ENCODE data around the gene NFAT5. TPM values are rescaled to one million over a fixed set of nuclear protein-coding genes. Genes with fewer than 3 reads are reported as not detected.

Gene NFAT5
- polyA plus RNA-seq, 3 donors = 2.4 to 6.9 (median 2.5) TPM

DNA sequence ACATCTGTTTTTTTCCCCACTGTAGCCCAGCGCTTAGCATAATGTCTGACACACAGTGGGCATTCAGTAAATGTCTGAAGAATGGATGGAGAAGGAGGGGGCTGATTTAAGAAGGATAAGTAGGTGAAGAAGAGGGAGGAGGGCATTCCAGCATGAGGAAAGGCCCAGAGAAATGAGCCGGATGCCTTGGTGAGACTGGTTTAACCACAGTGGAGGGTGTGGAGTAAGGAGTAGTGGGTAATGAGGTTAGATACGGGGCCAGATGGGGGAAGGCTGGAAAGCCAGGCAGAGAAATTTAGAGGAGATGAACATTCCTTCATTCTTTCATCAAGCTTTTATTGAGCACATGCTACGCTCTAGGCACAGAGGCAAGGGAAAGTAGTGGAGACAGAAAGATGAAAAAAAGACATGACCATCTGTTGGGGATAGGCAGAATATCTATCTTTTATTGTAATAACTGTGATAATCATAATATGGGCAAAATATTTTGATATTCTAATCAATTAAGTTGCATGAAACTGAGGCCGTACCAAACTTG, 43.7 kb upstream of the NFAT5 start:
- WGBS (ENCODE audit: insufficient coverage) = 78% methylated on average over 2 of the region's 5 CpGs
- Histone ChIP-seq H3K4me1 (ENCODE audit: control insufficient read depth in 1 of 2, insufficient read depth in 2 of 2, low read length in 2 of 2) (peaks cover 0 to 7% of the 10 kb centered on the region in 2 donors), H3K36me3 (replicated peaks in 1 of 2; ENCODE audit: control insufficient read depth in 1 of 2, insufficient read depth in 2 of 2, low read length in 2 of 2) (no peaks in the 10 kb centered on the region), H3K79me2 (ENCODE audit: insufficient read depth, low read length) (no peaks in the 10 kb centered on the region), H3K9me3 (replicated peaks in 1 of 2; ENCODE audit: control insufficient read depth in 1 of 2, insufficient read depth in 1 of 2, low read length in 2 of 2) (no peaks in the 10 kb centered on the region), H3K27me3 (ENCODE audit: control insufficient read depth in 2 of 2, insufficient read depth in 2 of 2, low read length in 2 of 2) (peaks cover 14 to 16% of the 10 kb centered on the region in 2 donors), H2AFZ (ENCODE audit: insufficient read depth, low read depth, low read length, poor library complexity, severe bottlenecking) (no peak overlapping the region), H4K20me1 (ENCODE audit: insufficient read depth, low read length) (no peaks in the 10 kb centered on the region), H3K27ac (ENCODE audit: low read depth in 1 of 2, low read length in 2 of 2) (no peak overlapping the region), H3K4me2 (replicated peaks; ENCODE audit: extremely low read depth, low read length, poor library complexity, severe bottlenecking) (no peak overlapping the region), H3K9ac (ENCODE audit: insufficient read depth, low read length, poor library complexity, severe bottlenecking) (no peak overlapping the region), H3K4me3 (replicated peaks in 1 of 3; ENCODE audit: low read depth in 2 of 3, low read length in 3 of 3) (no peak overlapping the region)
- Mint-ChIP-seq H3K27ac (peak overlapping the region in 1 of 7 donors; percentile 6), H3K4me3 (peak overlapping the region in 1 of 2 donors; percentile 44), H3K9me3 (peaks cover 0 to 5% (median 3%) of the 10 kb centered on the region in 7 donors), H3K27me3 (ENCODE audit: low read depth in 3 of 3) (peaks cover 26 to 44% (median 31%) of the 10 kb centered on the region in 3 donors), H3K4me1 (peaks cover 6% of the 10 kb centered on the region), H3K36me3 (no peaks in the 10 kb centered on the region)
- no peak for DNase-seq
- intact Hi-C loops (cut with micrococcal nuclease) = loop anchor here in 1 of 2 donors (10.0 kb wide), 1 partner anchor 57 kb away; no protein-coding TSS in a partner anchor
- TF ChIP-seq, protein P1, sequence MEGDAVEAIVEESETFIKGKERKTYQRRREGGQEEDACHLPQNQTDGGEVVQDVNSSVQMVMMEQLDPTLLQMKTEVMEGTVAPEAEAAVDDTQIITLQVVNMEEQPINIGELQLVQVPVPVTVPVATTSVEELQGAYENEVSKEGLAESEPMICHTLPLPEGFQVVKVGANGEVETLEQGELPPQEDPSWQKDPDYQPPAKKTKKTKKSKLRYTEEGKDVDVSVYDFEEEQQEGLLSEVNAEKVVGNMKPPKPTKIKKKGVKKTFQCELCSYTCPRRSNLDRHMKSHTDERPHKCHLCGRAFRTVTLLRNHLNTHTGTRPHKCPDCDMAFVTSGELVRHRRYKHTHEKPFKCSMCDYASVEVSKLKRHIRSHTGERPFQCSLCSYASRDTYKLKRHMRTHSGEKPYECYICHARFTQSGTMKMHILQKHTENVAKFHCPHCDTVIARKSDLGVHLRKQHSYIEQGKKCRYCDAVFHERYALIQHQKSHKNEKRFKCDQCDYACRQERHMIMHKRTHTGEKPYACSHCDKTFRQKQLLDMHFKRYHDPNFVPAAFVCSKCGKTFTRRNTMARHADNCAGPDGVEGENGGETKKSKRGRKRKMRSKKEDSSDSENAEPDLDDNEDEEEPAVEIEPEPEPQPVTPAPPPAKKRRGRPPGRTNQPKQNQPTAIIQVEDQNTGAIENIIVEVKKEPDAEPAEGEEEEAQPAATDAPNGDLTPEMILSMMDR (IDR thresholded peaks at IDR 0.05) = no peak

DNA sequence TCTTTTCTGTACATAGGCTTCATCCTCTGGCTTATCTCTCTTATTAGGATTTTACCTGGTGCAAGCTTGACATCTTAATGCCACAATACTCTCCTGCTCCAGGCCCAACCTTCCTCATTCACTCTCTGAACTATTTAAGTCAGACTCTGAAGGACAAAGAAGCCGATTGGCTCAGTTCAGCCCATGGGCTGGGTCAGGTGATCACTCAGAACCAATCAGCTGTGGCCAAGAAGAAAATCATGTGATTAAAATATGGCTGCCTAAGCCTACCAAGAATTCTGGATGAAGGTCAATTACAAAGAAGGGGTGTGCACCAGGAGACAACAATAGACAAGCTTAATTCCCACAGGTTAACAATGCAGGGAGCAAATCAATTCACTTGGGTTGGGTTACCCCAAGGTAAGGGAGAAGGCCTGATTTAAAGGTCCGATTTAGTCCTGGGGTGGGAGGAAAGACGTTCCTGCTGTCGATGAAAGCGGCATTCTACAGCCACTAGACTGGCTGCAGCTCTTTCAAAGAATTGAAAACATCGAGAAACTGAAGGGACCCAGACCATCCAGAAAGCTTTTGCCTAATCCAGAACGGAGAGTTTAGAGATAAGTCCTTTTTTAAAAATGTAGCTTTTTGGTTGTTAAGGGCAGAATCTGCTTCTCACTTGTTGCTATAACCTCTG, 42.9 kb upstream of the NFAT5 start:
- peaks cover 27 to 44% (median 31%) of the 10 kb centered on the region in 3 donors for H3K27me3 Mint-ChIP-seq (ENCODE audit: low read depth in 3 of 3)
- H4K20me1 ChIP-seq (ENCODE audit: insufficient read depth, low read length) = no peaks in the 10 kb centered on the region
- H3K4me2 ChIP-seq (replicated peaks; ENCODE audit: extremely low read depth, low read length, poor library complexity, severe bottlenecking) = no peak overlapping the region
- peaks cover 0 to 5% (median 3%) of the 10 kb centered on the region in 7 donors for H3K9me3 Mint-ChIP-seq
- H3K4me3 Mint-ChIP-seq = no peak overlapping the region
- no peaks in the 10 kb centered on the region for H3K36me3 Mint-ChIP-seq
- no peaks in the 10 kb centered on the region for H3K9me3 ChIP-seq (replicated peaks in 1 of 2; ENCODE audit: control insufficient read depth in 1 of 2, insufficient read depth in 1 of 2, low read length in 2 of 2)
- H3K36me3 ChIP-seq (replicated peaks in 1 of 2; ENCODE audit: control insufficient read depth in 1 of 2, insufficient read depth in 2 of 2, low read length in 2 of 2) = no peaks in the 10 kb centered on the region
- peak in 1 of 3 donors; percentile 26 for DNase-seq
- no peak overlapping the region for H3K27ac ChIP-seq (ENCODE audit: low read depth in 1 of 2, low read length in 2 of 2)
- no peak overlapping the region for H2AFZ ChIP-seq (ENCODE audit: insufficient read depth, low read depth, low read length, poor library complexity, severe bottlenecking)
- H3K9ac ChIP-seq (ENCODE audit: insufficient read depth, low read length, poor library complexity, severe bottlenecking) = no peak overlapping the region
- peaks cover 0 to 7% of the 10 kb centered on the region in 2 donors for H3K4me1 ChIP-seq (ENCODE audit: control insufficient read depth in 1 of 2, insufficient read depth in 2 of 2, low read length in 2 of 2)
- H3K27ac Mint-ChIP-seq = no peak overlapping the region
- 96% methylated on average over 6 of the region's 7 CpGs for WGBS (ENCODE audit: insufficient coverage)
- no peak overlapping the region for H3K4me3 ChIP-seq (replicated peaks in 1 of 3; ENCODE audit: low read depth in 2 of 3, low read length in 3 of 3)
- TF ChIP-seq, protein P1 (IDR thresholded peaks at IDR 0.05) = no peak
- peaks cover 14 to 16% of the 10 kb centered on the region in 2 donors for H3K27me3 ChIP-seq (ENCODE audit: control insufficient read depth in 2 of 2, insufficient read depth in 2 of 2, low read length in 2 of 2)
- peaks cover 6% of the 10 kb centered on the region for H3K4me1 Mint-ChIP-seq
- intact Hi-C loops (cut with micrococcal nuclease) = loop anchor here in 1 of 2 donors (10.0 kb wide), 1 partner anchor 58 kb away; no protein-coding TSS in a partner anchor
- H3K79me2 ChIP-seq (ENCODE audit: insufficient read depth, low read length) = no peaks in the 10 kb centered on the region

Measured in CD14-positive monocyte (primary cell).